Hematopoietic multipotent progenitor cell treated with erythropoietin and hydrocortisone succinate and interleukin-3 and kit ligand, for 4 days (in vitro differentiated cells): ENCODE data around the gene KDM4C.
A peak's percentile ranks its signal among the peaks of the same experiment; 100 is the strongest.

Experiments
- DNase-seq: peaks from one replicate; pipeline ENCODE4 v3.0.0-alpha.2; 2015

KDM4C gene

DNA sequence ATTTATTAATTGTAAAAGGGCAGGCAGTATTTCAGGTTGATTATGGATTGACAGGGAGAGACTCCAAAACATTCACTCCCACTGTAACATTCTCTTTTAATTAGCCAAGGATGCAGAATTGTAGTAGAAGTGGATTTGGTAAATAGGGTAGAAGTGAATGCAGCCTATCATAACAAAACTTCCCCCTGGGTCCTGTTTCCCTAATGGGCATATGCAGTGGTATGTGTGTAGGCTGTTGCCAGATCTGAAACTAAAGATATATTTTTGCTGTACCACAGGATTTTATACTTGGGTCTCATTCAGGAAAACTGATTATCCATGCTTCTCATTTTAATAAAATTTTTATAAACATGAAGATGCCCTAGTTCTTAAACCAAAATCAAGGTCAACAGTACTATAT, 351.2 kb downstream of the KDM4C start:
- no peak for DNase-seq

DNA sequence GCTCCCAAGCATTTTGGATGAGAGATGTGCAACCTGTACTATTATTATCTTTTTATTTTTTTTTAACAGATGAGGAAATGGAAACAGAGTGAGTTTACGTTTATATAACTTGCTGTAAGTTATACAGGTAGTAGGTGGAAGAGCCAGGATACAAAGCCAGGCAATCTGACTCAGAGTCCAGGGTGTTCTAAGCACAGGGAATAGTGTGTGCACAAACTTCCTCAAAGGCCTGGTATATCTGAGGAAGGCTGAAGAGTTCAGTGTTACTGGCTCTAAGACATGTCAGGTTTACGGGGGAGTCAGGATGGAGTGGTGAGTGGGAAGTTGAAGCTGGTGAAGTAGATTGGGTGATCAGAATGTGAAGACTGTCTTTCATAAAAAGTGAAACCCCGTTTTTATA, 353.6 kb downstream of the KDM4C start:
- no peak for DNase-seq

DNA sequence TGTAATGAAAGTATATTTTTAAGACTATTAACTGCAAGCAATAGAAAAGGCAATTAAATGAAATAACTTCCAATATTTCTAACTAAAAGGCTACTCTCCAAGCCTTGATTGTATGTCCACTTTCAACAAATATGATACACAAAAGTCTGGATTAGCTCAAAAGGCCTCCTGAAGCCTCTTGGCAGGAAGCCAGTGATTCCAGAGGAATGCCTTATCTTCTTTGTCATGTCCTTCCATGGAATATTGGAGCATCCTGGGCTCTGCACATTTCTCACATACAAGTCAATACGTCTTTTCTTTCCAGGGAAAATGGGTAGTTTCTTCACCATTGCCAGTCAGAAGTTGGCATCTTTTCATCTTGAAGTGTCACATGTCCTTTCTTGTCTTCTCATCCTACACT, 357.8 kb downstream of the KDM4C start:
- no peak for DNase-seq

DNA sequence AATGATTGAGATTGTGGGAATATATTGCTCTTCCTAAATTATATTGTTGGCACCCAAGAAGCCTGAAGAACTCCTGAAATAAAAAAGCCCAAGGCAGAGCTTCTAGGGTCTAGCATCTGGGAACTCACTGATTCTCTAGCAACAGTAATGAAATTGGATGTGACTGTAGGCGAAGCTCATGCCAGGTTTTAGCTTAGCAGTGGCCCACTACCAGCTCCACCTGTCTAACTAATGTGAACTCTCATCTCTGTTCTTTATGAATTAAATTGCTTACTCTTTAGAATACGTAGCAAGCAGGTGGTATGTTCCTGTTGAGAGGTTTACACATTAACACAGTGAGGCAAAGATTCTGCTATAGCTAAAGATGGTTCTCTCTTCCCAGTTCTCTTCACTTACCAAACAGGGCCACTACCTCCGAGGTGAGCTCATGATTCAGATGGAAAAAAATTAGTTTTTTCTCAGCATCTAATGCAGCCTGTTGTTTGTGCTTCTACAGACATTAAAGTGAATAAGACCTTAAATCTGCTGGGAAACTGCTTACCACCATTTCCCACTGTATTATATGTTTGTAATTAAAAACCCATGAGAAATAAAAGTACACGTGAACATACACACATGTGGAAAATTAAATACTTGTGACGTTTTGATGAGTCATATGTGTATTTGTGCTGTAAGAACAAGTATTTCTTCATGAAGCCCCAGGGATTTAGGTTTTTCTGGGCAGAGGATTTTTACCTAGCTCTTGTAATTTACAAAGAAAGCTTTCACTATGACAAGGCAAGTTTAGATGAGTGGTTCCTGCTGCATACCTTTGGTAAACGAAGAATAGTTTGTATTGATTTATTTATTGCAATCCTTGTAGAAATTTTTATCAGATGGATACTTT, 360.1 kb downstream of the KDM4C start:
- no peak for DNase-seq

DNA sequence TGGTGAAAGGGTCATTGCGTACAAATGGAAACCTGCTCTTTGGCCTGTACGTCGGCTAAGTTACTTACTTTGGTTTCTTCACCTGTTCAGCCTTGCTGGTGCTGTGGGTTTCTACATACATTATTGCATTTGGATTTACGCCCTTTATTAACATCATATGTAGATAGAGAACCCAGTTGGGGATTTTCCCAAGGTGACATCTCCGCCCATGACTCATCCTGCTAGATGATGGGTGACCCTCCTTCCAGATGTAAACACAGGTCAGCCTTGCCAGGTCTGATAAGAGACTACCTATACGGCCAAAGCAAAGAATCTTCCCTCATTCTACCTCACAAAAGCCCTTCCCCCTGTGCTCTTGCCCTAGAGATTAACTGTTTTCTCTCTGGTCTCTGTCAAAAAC, 360.9 kb downstream of the KDM4C start:
- no peak for DNase-seq

DNA sequence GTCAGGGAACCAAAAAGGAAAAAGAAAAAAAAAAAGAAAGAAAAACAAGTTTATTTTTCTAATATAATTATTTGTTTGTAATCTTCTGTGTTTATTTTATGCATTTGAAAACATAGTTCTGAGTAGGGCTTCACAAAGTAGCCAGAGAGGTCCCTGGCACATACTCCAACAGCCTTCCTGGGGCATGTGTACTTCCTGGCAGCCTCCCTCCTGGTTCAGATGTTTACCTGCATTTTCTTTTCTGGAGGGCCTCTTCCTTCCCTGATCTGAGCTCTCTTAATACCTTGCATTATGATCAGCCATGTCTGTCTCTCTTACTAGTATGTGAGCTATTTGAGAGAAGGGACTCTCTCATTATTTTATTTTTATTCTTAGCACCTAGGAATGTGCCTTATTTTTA, 361.8 kb downstream of the KDM4C start:
- DNase-seq = no peak

DNA sequence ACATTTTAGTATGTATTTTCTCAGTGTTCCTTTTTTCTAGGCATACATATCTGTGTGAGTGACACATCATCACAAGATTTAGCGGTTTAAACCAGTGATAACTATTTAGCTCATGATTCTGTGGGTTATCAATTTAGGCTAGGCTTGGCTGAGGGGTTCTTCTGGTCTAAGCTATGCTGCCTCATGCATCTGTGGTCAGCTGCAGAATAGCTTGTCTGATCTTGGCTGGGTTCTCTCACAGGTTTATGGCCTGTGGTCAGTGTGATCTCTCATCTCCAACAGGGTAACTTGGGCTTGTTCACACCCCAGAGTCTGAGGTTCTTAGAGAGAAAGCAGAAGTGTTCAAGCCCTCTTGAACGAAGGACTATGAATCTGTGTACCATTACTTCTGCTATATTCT, 363.3 kb downstream of the KDM4C start:
- DNase-seq = peak; percentile 92

DNA sequence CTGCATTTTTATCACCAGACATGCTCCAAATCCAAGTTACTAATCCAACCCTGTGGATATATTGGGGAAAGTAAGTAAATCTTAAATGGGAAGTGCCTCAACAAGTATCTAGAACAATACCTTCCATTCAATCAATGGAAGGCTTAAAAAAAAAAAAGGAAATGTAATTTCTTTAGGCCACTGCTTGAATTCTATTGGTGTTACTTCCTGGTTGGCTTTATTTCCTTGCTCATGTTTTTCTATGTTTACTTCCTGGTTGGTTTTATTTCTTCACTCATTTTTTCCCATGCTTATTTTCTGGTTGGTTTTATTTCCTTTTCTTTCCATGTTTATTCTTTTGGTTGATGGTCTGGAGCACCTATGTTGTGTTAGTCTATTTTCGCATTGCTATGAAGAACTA, 363.9 kb downstream of the KDM4C start:
- DNase-seq = no peak

DNA sequence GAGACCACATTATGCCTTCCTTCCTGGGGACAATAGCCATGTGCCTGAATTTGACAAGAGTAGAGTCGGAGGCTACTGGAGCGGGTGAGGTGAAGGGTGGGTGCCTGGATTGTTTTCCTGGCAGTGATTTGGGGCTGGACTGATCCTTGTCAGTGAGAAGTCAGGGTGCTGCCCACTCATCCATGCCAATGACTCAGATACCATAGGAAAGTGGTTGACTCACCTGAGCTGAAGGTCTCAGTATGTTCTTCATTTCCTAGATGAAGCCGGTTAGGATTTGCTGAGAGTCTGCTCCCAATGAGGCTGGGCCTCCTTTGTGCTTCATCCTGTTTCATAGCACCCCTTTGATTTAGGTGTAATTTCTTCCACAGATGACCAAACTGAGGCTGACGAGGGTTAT, 366.0 kb downstream of the KDM4C start:
- no peak for DNase-seq

DNA sequence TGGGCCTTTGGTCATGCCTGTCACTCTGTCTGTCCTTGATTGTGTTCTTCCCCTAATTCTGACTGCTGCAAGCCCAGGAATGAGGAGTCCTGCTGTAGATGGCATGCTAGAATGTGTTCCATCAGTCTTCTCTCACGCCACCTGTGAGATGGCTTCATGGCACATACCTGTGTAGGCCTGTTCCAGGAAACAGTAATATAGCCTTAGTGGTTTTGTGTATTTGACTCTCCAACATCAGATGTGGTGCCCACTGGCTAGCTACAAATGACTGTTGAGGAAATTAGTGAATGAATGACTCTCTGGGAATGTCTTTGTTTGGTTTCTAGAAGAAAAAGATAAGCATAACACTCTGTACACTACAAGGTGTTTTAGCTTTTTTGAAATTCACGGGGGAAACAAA, 367.5 kb downstream of the KDM4C start:
- no peak for DNase-seq

DNA sequence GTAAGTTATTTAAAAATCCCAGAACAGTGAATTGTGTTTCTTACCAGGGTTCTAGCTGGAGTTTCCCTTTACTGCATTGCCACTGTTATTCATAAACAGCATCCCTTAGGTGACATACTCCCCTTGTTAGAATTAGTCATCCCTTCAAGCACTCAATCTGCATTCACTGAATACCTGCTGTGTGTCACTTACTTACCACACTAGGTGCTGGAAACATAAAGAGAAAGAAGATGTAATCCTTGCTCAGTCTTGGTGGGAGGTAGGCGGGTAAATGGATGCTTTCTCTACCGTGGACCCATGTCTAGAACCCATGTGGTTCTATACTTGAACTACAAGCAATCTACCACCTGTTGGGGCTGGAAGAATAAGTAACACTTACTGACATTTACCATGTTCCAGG, 371.6 kb downstream of the KDM4C start:
- DNase-seq = no peak

DNA sequence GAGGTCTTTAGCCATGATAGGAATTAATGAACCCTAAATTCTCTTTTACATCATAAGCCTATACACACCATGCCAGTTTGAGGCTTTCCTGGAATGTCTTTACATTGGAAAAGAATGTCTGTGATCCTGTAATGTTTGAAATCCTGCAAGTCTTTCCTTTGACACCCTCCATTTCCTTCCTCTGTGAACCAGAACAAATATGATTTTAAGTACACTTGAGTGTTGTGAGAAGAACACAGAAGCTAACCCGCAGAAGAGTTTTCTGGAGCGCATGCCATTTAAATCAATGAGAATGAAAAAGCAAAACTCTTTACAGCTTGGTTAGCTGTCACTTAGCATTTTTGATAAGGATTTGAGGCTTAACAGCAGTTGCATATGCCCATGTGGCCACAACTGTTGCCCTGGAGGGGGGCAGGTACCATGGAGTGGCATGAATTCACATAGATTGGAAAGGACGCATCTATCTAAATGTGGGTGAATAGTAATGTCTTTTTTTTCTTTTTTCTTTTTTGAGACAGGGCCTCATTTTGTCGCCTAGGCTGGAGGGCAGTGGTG, 372.6 kb downstream of the KDM4C start:
- DNase-seq = peak; percentile 35

DNA sequence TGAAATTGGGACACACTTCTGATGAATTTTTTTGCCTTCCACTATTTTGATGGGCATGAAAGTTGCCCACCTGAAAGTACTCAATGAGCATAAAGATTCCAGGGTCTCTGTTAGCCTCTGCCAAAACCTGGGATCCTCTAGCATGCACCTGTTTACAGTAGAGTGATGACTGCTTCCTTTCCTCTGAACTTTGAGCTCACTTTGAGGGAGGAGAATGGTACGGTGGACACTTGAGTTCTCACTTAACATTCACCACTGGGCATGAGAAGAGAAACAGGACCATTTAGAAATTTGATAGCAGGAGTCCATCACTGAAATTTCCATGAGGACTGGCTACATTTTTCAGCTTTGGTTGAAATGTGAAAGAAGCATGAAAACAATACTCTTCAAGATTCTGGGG, 374.8 kb downstream of the KDM4C start:
- no peak for DNase-seq

DNA sequence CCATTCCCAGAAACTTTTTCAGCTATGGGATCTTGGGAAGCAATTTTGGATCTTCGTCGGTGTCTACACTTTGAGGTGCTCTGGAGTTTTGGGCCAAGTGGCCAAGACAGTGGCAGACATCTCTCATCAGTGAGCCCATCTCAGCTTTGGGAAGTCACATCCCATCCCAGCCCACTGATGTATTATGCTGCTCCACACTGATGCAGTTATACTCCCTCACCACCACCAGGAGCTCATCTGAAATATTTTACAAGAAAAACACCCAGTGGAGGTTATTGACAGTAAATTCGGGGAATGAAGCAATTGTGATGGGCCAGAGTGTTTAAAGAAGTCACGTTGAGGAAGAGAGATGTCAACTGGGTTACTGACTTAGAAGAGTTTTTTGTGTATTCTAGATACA, 378.0 kb downstream of the KDM4C start:
- no peak for DNase-seq

DNA sequence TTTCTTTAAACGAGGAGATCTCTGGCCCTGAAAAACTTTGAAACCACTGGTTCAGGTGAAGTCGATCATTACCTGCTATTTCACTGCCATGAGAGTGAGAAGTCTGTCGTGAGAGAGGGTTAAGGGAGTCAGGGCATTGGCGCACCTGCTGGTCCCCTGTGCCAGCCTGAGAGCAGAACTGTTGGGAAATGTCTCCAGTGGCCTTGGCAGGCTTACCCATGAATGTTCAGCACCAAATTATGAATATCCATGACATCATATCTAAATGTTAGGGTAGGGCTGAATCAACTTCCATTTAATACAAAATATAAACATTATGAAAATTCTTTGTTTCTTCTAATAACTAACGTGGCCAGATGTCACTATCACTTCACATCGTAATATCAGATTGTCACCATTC, 379.3 kb downstream of the KDM4C start:
- DNase-seq = no peak

DNA sequence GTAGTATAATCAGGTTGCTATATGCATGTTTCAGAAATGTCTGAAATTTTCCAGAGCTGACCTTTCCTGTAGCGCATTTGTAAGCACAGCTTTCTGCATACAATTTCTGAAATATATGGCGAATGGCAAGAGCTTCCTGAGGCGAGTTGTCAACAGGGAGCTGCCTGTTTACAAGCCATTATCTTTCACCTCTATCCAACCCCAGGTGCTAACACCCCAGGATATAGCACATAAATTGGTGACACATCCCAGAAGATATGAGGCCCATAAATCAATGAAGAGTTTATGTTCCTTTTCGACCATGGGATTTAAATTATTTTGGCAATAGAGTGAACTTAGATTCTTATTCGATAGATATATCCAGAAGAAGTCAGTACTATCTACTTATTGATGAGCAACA, 379.8 kb downstream of the KDM4C start:
- DNase-seq = no peak

DNA sequence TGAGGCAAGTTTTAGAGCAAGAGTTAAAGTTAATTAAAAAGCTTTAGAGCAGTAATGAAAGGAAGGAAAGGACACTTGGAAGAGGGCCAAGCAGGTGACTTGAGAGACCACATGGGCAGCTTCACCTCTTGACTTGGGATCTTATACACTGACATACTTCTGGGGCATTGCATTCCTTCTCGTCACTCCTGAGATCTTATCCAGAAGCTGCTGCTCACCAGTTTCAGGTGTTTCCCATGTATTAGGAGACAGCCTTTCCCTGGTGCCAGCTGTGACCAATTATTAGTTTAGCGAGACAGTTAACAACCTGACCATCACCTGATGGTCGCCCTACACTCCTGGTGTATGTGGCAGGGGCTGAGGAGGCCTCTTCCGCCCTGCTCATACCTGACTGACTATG, 382.1 kb downstream of the KDM4C start:
- DNase-seq = no peak

DNA sequence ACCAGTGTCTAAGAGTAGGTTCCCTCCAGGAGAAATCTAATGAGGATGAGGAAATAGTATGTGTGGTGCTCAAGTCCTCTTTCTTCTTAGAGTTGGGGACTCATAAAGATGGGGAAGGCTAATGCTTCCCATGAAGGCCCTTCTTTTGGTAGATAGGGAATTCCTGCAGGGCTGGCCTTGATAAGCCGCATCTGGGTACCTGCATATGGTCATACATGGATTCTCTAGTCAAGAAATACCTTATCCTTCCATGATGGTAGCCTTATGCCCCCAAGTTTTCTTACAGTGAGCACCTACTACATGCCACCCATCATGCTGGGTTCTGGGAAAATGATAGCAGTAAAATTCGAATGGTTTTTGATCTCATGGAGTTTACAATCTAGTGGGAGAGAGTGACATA, 382.6 kb downstream of the KDM4C start:
- no peak for DNase-seq

DNA sequence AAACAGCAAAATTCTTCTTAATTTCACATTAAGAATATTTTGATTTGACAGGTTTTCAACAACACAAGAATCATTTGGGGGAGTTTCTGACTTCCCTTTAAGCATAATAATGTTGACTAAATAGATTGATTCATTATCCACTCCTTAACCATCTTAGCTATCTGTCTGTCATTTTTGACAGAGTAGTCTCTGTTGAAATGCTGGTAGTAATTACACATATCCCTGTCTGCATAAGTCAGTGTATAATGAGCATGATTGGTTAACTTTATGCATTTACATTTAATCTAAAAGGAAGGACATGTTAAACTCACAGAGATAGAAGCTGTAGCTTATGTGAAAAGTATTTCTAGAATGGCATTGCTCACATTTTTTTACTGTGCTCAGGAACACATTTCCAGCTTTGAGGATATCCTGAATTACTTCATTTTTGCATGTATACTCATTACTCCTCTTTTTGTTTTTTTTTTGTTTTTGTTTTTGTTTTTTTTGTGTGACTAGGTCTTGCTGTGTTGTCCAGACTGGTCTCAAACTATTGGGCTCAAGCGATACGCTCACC, 385.9 kb downstream of the KDM4C start:
- DNase-seq = no peak

DNA sequence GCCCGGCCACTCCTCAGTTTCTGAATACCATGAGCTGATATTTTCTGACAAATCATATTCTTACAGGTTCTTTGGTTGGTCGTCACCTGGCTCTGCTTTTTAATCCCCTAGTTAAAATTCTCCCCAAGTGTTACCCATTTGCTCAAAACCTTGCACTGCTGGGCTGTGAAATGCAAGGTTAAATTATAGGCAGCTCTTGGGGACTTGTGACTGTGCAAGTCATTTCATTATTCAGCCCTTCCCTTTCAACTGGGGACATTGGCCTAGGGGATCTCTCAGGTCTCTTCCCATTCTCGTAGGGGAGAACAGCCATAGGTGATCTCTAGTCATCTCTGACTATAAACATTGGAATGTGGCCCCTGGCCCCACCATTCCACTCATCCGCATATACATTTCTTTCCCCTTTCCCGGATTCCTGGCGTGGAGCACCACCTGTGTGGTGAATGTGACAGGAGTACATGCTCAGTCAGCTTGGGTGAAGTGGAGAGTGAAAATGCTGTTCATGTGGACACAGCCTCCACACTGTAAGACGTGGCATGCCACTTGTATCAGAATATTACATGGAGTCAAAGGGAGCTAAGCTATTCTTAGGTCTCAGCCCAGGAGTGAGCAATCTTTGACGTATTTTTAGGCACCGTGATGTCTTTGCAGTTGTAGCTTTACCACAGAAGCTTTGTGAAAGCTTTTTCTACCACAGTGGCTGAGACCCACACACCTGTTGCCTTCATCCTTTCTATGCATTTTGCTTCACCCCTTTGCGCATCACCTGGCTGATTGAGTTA, 386.7 kb downstream of the KDM4C start:
- DNase-seq = no peak

DNA sequence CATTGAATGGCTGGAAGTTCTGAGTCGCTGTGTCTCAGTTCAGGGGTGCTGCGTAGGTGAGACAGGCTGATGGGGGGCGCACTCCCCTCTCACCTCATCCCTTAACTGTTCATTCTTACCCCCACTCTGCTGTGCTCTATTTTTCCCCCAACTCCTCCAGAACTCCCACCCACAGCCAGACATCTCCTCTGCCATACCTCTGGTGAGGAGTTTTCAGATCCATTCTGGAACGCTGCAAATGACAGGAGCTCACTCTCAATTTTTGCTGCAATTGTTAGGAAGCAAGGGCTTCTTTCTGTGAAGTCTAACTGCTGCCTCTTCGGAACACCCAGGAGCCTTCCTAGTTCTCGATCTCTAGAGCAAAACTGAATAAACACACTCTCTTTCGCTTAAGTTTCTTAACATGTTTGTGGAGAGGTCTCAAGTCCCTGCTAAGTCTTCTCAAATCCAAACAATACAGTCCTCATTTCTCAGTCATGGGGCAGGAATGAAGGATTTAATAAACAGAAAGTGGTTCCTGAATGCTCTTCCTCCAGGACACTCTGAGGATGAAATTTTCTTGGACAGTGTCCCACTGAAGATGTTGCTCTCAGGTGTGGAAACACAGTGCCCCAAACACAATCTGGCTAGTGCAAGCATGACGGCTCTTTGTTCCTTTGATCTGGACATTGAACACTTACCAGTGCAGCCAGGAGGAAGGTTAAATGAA, 387.7 kb downstream of the KDM4C start:
- DNase-seq = no peak

DNA sequence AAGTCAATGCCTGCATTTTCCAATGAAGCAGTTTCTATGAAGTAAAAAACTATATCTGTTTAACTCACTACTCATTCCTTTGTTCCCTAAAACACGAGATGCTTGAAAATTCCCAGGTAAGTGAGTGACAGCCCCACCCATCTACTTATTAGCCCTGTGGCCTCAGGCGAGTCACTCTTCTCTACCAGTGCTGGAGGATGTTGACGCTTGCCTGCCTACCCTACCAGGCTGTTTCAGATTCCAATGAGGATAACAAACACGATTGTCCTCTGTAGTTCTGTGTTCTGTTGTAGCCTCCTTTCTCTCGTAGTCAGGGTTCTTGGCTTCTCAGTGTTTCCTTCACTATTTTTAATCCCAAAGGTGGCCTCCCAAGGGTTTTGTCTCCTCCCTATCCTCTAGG, 388.8 kb downstream of the KDM4C start:
- no peak for DNase-seq
